Activated gamma-delta T cell treated with Interleukin-2 at 50 U/mL for 16 hours (primary cell): ENCODE measurements around the gene SSPN.
"Not testable (repeated sequence)": the region's sequence is repeated elsewhere in the genome, so short reads cannot be mapped to it uniquely, and the experiment has no call there.

Source experiments
- DNase-seq: peaks from one replicate; pipeline ENCODE4 v3.0.0-alpha.2; 2020

The SSPN gene

DNA sequence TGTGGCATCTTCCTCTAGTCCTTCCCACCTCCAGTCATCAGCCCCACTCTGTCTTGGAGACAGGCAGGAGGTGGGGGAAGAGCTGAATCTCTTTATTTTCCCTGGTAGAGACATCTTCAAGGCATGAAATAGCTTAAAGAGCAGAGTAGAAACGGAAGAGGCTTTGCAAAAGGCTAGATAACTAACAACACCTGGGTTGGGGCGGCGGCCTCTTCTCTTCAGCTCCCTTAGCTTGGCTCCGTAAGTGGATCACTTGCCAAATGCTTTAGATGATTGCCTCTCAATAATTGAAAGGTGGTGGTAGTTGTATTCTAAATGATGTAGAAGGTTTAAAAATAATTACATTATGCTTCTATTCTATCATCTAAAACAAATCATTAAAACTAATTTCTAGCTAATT lies 36.1 kb downstream of the SSPN start:
- no peak for DNase-seq

DNA sequence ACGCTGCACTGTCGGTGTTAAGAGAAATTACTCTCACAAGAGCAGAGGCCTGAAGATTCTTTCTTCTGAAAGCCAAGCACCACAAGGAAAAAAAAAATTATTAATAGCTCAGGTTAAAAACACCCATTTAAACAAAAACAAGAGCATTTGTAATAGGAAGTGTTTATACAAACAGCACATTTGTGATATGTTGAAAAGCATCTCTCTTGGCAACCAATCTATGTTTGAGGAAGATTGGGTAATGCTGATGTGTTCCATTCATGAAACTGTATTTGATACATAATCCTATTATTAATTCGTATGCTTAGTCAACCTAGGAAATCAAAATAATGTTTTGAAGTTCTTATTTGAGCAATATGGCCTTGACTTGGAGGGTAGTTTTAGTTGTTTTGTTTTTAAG lies 36.5 kb downstream of the SSPN start:
- DNase-seq, result no peak

DNA sequence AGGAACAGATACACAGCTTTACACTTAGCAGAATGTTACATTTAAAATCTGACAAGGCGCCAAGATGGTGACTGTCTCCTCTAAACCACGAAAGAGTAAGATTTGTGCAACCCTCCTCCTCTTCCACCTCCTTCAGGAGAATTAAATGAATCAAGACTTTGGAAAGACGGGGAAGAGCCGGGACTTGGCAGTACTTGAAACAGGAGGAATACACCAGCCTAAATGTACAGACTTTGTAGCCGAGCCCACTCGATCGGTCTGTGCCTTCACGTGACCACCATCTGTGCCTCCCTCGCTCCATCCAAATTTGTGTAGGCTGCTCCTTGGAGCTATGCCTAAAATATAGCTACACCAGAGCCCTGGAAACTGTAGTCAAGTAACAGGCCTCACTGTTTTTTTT lies 38.3 kb downstream of the SSPN start:
- no peak for DNase-seq

DNA sequence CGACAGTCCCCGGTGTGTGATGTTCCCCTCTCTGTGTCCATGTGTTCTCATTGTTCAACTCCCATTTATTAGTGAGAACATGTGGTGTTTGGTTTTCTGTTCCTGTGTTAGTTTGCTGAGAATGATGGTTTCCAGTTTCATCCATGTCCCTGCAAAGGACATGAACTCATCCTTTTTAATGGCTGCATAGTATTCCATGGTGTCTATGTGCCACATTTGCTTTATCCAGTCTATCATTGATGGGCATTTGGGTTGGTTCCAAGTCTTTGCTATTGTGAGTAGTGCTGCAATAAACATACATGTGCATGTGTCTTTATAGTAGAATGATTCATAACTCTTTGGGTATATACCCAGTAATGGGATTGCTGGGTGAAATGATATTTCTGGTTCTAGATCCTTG lies 40.1 kb downstream of the SSPN start:
- not testable (repeated sequence) for DNase-seq

DNA sequence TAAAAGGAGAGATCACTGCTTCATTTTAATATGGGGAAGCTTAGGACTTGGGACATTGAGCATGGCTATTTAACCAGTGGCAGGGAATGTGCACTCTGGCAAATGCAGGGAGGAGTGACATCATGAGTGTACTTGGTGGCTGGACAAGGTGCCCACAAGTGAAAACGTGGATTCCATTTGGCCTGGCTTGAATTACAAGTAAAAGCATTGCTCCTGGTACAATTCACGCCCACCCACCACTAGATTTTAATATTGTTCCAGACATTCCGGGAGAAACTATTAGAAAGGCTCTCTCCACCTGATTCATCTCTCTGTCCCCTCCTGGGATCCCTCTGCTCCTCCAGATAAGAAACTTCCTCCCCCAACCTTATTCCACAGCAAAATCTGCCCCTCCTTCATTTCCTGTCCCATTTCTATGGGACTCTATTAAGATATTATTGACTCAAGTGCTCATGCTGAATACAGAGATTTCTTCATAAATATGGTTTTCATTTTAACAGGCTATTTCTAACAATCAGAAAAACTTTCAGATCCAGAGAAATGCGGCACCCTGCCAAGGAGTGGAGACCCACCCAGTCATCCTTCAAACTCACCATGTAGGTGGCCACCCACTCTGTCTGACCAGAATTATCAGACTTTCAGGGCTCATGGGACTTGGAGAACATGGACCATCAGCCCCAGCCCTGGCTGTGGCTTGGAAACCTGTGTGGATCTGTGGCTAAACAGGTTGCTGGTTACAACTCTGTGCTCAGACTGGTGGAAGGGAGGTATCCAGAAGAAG lies 43.2 kb downstream of the SSPN start:
- DNase-seq, result no peak

DNA sequence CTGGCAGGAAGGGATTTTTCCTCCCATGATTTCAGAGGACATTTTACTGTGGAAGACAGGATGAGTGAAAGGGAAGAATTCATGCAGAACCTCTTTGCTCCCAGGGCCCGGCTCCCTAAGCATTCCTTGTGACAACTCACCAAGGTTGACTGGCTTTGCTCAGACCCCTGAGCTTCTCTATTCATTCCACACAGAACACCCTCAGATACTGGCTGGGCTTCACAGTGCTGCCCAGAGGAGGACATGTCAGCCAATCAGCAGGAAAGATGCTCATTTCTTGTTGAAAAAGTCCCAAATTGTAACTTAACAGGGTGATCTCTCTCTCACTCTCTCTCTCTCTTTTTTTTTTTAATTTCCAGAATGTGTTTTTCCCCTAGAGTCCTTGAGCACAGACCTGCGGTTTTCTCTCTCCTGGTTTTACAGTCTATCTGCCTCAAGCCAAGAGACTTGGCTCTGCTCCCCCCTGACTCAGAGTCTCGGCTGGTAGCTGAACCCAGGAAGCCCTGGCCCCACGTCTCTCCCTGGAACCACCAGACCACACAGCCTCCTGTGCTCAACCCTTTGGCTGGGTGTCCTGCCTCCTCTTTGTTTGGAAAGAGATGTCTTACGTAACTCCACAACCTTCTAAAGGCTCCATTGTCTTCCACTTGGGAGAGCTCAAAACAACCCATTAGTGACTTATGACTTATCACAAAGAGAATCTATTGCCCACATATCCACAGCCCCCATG lies 43.9 kb downstream of the SSPN start:
- no peak for DNase-seq

DNA sequence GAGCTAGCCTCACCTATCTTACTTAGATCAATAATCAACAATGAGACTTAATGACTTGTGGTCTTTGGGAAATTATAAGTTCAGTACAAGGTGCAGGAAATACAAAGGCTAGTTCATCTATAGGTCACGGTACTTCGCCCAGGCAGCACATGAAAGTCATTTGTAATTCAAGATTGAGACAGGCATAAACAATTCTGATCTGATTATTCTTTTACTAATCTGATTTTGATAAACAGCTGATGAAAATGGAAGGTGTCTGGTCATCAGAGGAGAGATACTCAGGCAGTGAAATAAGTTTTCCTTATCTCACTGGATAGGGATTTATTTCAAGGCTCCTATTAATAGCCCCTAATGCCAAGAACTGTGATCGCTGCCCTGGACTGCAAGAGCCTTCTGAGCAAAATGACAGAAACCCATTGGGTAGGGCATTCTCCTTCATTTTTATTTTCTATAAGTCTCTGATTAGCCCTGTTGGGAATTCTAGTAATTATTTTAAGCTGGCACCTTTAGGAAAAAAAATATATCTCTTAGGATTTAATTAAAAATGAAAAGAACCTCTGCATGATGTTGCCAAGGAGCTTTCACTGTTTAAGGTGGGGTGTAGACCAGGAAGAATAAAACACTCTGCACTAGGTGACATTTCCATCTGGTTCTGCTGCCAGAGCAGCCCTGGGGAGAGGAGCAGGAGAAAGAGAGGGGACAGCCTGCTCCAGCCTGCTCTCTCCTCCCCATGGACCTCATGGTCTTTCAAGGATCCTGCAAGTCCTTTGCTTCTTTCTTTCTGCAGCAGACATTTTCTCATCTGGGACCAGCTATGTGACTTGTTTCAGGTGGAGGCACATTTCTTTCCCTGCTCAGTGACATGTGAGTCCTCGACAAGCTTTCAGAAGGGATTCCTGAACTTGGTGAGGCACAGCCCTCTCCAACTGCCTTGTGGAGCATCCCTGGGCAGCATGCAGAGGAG lies 44.8 kb downstream of the SSPN start:
- DNase-seq, result no peak

DNA sequence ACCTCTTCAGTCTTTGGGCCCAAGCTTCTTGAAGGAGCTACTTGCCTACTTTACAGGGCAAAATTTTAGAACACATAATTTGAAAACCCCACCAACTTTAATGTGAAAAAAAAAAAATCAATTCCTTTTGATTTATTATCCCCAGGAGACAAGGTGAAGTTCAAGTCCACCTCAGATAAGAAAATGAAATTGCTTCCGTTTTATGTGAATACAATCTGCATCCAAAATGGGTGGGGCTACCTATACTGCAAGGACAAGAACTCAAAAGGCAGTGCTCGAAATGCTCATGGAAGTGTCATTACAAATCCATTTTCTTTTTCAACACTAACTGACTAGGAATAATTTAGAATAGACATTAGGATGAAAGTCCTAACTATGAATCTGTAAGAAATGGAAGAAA lies 45.7 kb downstream of the SSPN start:
- DNase-seq, result no peak

DNA sequence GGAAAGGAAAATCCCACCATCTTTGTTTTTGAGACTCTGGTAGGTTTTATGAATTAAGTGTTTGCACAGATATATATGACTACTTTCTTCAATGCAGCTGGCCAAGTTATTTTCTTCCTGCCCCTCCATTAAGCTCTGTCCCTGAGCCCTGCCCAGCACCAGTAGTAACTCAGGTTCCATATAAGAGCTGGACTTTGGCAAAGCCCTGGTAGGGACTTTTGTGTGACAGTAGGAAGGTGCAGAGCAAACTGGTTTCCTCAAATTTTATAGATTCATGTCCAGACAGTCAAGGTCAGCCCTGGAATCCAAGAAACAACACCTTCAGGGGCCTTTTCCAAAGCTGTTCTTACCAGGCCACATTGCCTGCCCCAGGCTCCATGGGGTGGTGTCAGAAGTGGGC lies 47.3 kb downstream of the SSPN start:
- DNase-seq, result no peak

DNA sequence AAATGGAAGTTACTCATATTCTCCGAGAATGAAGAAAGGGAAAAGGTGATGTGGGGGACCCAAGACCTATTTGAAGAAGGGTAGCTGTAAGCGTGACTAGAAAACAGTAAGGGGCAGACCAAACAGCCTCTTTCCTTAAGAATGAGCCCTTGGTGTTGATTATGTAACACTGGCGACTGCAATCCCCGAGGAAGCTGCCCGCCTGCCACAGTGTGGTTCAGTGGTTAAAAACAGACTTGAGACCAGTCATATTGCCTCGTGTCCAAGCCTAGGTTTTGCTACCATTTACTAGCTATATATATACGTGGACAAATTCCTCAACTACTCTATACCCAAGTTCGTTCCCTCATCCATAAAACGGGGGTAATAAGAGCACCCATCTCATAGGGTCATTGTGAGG lies 49.1 kb downstream of the SSPN start:
- DNase-seq, result no peak

DNA sequence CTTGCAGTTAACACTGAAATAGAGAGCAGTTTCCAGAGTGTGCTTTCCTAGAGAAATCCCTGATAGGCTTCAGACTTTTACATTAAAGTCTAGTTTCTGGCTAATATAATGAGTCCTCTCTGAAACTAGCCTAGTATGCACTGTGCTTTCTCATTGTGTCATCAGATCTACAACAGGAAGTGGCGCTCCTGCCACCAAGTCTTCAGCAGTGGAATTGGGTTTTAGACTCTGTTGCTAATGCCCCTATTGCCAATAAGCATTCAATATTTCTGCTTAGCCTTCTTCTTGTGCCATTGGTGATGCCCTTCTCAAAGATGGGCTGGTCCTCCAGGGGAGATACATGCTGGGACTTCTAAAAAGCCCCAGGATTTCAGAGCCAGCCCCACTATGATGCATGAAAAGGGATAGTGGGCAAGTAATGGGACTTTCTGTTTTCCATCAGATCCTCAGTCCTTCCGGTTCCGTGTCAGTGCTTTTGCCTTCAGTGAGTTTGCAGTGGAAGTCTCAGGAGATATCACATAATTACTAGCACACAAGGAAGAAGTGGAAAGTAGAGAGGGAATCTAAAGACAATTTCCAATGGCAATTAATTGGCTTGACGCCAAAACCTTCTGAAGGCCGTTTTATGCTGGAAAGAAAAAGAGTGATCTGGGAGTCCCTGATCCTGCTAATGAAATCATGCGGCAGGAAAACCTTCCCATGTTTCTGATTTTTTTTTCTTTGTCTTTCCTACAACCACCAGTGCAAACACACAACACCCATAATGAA lies 50.0 kb downstream of the SSPN start:
- DNase-seq, result no peak

DNA sequence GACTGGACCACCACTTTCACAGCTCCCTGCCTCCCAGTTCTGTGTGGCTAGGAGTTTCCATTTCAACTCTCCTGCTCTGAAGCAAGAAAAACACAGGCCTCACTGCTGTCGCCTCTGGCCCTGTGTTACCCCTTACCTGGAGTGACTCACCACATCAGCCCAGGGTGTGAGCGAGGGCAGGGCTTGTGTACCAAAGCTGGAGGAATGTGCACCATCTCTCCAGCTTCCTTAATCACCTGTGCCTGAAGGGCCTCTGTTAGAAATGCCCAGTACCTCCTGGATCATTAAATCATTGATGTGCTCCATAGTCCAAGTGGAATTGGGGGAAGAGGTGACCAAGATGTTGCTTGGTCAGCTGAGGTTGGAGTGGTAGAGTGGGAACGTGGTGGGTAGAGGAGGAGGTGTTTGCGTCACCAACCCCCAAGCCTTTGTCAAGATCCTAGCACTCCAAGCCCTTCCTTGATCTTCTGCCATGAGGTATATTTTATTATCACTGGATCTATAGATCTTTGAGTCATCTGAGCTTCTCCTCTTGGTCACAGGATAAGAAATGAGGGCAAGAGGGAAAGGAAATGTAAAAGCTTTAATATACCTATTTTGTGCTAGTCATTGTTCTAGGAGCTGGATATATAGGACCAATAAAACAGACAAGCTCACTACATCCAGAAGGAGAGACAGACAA lies 51.3 kb downstream of the SSPN start:
- no peak for DNase-seq

DNA sequence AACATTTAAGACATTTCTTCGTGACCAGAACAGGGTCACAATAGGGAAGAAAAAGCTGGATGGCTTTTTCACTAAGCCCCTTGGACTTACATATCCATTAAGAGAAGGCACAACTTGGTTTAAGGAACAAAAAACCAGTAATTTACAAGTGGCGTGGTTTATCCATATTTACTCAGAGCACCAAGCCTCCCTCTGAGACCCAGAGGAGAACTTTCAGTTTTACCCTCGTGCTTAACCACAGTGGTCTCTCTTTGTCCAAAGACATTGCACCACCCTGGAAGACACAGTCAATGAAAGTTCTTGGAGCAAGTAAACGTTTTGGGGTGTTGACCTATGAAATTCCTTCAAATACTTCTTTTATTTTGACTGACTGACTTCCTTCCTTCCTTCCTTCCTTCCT lies 52.5 kb downstream of the SSPN start:
- no peak for DNase-seq

DNA sequence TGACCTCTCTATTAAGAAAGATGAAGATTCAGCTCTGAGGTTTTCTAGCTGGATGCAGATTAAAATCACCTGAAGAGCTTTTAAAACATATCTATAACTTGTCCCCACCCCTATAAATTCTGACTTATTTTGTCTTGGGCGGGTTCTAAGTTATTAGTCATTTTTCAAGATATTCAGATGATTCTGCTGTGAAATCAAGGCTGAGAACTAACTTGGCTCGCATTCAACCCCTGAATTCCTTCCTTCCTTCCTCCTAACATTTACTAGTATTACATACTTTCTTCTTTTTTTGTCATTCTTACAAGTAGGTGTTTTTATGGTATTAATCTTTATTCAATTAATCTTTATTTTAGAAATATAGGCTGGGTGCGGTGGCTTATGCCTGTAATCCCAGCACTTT lies 55.4 kb downstream of the SSPN start:
- no peak for DNase-seq

DNA sequence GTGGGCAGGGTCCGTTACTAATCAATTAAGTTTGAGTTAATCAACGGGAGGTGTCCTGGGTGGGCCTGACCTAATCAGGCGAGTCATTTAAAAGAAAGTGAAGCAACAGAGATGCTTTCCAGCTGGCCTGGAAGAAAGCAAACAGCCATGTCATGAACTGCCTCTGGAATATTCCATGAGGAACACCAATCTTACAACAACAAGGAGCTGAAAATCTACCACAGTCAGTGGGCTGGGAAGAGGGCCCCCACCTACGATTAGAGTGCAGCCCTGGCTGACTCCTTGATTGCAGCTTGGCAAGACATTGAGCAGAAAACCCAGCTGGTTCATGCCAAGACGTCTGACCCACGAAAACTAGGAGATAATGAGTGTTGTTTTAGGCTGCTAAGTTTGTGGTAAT lies 56.2 kb downstream of the SSPN start:
- DNase-seq, result no peak

DNA sequence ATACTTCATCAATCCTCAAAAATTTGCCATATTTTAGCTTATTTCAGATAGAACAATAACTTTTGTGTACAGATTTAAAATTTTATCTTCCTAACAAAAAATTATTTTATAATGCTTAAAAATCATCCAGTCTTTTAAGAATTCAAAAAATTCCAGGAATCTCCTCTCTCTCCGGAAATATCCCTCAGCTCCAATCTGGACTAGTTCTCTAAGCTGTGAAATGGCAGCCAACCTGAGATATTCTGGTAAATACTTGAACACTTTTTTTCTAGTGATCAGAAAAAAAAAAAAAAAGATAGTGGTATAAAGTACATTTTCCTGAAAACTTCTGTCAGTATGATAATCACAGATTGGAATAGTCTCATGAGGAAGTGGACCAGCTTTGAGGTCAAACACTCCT lies 57.6 kb downstream of the SSPN start:
- DNase-seq, result no peak

DNA sequence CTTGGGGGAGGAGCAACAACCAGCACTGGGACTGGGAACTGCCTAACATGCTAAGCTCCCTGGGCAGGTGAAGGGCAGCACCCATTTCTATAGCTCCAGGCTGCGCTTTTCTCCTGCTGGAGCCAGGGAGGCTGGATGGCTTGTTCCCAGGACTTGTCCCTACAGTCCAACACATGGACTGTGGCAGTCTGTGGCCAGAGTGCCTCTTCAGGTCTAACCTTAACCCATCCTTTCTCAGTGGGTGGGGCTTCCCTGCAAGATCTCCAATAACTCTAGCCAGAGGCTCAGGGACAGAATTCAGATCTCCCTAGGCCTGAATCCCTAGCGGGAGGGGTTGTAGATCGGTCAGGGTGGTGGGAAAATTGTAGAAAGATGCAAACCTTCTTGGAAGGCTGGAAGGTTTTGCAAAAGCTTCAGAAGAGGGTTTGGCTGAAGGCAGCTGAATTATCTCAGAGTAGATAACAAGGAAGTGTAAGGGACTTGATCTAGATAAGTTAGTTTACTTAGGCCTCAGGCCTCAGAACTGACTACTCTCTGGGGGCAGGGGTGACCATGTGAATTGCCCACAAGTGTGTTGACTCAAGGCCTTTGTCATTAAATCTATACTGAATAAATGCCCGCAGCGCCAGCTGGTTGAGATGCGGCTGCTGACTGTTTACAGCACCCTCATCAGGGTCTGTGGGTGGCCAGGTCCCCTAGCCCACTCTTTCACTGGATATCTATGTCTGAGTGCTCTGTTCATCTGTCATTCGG lies 60.7 kb downstream of the SSPN start:
- DNase-seq, result no peak

DNA sequence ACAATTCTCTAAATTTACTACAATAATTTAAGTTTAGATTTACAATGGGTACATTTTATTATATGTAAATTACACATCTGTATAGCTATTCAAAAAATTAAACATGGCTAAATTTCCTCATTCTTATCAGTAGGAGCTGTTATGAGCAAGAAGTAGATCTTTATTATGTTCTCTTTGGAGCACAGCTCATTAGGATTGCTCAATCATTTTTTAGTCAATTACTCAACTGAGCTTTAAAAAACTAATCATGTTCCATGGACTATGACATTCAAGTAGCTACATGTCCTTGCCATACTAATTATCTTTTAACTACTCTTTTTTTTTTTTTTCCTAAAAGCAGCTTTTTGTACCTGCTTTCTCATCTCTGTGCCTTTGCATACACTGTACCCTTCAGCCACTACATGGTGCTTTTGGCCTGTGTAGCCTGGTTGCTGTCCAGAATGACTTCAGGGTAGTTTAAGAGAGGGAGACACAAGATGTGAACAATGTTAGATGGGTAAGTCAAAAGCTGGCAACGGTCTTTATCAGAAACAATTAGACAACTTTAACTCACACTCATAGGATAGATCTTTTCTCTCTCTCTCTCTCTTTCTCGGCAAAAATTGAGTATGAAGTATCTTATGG lies 69.0 kb downstream of the SSPN start:
- DNase-seq, result no peak

DNA sequence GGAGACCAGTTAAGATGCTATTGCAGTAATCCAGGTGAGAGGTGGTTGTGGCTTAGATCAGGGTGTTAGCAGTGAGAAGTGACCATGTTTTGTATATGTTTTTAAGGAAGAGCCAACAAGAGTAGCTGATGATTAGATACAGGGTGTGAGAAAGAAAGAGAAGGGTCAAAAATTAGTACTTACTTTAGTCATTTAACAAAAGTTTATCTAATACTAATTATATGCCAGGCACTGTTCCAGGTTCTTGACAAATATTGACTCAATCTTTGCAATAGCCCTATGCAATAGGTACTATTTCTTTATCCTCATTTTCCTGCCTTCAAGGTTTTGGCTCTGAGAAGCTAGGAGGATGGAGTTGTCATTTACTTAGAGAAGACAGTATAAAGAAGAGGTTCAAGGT lies 70.2 kb downstream of the SSPN start:
- no peak for DNase-seq

DNA sequence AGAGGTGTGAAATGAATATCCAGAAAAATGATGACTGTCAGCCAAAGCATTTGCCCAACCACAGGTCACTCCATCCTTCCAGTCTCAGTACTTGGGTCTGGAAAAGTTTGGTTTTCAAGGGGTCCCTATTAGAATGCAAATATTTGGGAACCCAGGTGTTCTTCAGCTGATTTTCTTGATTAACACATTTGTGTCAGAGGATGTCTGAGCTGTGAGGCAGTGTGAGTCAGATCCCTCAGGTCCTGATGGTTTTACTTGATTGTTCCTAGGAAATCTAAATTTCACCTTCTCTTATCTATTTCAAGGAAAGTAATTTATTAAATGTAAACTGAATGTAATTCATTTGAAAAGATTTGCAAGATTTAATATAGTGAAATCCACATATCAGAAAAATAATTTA lies 71.5 kb downstream of the SSPN start:
- no peak for DNase-seq
